Mucosa of descending colon (tissue), 3 donors: ENCODE results near the gene CAPZB. TPM values are rescaled to one million over a fixed set of nuclear protein-coding genes. Genes with fewer than 3 reads are reported as not detected.
"Not testable (repeated sequence)": the region's sequence is repeated elsewhere in the genome, so short reads cannot be mapped to it uniquely, and the experiment has no call there.

Experiments
- ATAC-seq: fragments of 200-7000 bp; cut with Tn5 transposase; one replicate; pipeline ENCODE4 v1.9.1; 2020; ENCODE audit warnings: mild to moderate bottlenecking, moderate library complexity
- DNase-seq, 3 donors: peaks; one replicate each; pipeline ENCODE4 v3.0.0-alpha.2; 2020
- H3K36me3 ChIP-seq: fragments of 200-600 bp; one replicate; pipeline ENCODE4 v1.8.0; 2021; ENCODE audit warnings: low read depth, mild to moderate bottlenecking
- H3K4me1 ChIP-seq: fragments of 200-600 bp; one replicate; pipeline ENCODE4 v1.8.0; 2021; ENCODE audit warnings: low read depth, mild to moderate bottlenecking
- H3K4me3 ChIP-seq: fragments of 200-600 bp; one replicate; pipeline ENCODE4 v1.8.0; 2021; ENCODE audit warnings: mild to moderate bottlenecking
- H3K9me3 ChIP-seq: fragments of 200-600 bp; one replicate; pipeline ENCODE4 v1.8.0; 2021; ENCODE audit warnings: mild to moderate bottlenecking
- intact Hi-C, 2 donors: fragments of 100-400 bp; cut with DNase I in 1 of 2; cut with micrococcal nuclease in 1 of 2; formaldehyde crosslinking; loops; one replicate each; pipeline versions ENCODE4 v1.11.0 to v1.11.1; 2022; cut with DNase I, micrococcal nuclease
- total RNA-seq, 3 donors: library from RNA; stranded (reverse); fragmentation: NEBNext Ultra II Directional in 2 of 3; extraction: Animal tissue kit (Norgen Biotek cat#: 25700) in 2 of 3; gene quantifications; one replicate each; pipeline versions ENCODE4 v1.2.1 to v1.2.4, GENCODE V29; 2021 to 2023
- TF ChIP-seq, protein P1 (sequence below): fragments of 200-600 bp; IDR thresholded peaks from one replicate; pipeline ENCODE4 v1.8.0; 2022; ENCODE audit warnings: antibody characterized with exemption, mild to moderate bottlenecking
- donor health status: DM: no; HTN: no; CAD: no; lungs with moderate emphysema.
- donor health status: DM: no; HTN: no; CAD: no.
- donor health status: DM: no; HTN: yes; CAD: no.

Gene CAPZB
- total RNA-seq, 3 donors from 2014 or later: 346 to 393 (median 381) TPM

- no peaks in the 10 kb centered on the region for H3K36me3 ChIP-seq
- DNase-seq (no peak), ATAC-seq (no peak)
- intact Hi-C loops: no loop called here
- H3K4me3 ChIP-seq: no peak overlapping the region
- no peaks in the 10 kb centered on the region for H3K4me1 ChIP-seq
- TF ChIP-seq, protein P1, sequence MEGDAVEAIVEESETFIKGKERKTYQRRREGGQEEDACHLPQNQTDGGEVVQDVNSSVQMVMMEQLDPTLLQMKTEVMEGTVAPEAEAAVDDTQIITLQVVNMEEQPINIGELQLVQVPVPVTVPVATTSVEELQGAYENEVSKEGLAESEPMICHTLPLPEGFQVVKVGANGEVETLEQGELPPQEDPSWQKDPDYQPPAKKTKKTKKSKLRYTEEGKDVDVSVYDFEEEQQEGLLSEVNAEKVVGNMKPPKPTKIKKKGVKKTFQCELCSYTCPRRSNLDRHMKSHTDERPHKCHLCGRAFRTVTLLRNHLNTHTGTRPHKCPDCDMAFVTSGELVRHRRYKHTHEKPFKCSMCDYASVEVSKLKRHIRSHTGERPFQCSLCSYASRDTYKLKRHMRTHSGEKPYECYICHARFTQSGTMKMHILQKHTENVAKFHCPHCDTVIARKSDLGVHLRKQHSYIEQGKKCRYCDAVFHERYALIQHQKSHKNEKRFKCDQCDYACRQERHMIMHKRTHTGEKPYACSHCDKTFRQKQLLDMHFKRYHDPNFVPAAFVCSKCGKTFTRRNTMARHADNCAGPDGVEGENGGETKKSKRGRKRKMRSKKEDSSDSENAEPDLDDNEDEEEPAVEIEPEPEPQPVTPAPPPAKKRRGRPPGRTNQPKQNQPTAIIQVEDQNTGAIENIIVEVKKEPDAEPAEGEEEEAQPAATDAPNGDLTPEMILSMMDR: no peak
- H3K9me3 ChIP-seq: no peaks in the 10 kb centered on the region
These were observed 29.9 kb upstream of the CAPZB start for GRCh38 chr1:19515201-19515600.

DNA sequence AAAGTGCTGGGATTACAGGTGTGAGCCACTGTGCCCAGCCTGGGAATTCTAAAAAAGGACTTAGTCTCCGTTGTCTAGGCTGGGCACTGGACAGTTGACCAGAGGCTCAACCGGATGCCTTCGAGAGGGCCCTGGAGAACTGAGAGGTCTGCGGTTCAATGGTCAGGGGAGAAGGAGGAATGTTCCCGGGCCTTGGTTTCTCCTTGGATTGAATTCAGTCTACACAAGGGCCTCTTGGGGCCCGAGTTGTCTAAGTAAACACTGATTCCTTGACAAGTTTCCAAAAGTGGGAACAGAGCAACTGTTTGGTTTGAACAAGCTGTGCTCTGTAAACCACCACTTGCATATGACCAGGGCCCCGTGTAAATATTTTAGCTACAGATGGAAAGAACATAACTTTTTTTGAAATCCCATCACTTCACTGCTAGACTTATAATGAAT is 29.1 kb upstream of the CAPZB start:
- intact Hi-C loops: no loop called here
- DNase-seq: peak in 2 of 3 donors; percentile 27 to 31
- no peak overlapping the region for H3K4me3 ChIP-seq
- ATAC-seq: peak; percentile 71
- H3K9me3 ChIP-seq: no peaks in the 10 kb centered on the region
- H3K36me3 ChIP-seq: no peaks in the 10 kb centered on the region
- TF ChIP-seq, protein P1: no peak
- no peaks in the 10 kb centered on the region for H3K4me1 ChIP-seq

DNA sequence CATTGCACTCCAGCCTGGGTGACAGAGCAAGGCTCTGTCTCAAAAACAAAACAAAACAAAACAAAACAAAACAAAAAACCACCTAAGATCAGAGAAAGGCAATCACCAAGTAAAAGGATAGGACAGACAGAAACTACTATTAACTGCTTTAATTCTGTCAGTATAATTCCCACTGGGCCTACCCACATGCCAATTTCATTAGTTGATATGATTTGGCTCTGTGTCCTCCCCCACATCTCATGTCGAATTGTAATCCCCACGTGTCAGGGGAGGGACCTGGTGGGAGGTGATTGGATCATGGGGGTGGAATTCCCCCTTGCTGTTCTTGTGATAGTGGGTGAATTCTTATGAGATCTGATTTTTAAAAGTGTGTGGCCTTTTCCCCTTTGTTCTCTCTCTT is 27.2 kb upstream of the CAPZB start:
- no peaks in the 10 kb centered on the region for H3K36me3 ChIP-seq
- DNase-seq (no peak), ATAC-seq (no peak)
- intact Hi-C loops: no loop called here
- no peaks in the 10 kb centered on the region for H3K9me3 ChIP-seq
- TF ChIP-seq, protein P1: no peak
- no peaks in the 10 kb centered on the region for H3K4me1 ChIP-seq
- no peak overlapping the region for H3K4me3 ChIP-seq

DNA sequence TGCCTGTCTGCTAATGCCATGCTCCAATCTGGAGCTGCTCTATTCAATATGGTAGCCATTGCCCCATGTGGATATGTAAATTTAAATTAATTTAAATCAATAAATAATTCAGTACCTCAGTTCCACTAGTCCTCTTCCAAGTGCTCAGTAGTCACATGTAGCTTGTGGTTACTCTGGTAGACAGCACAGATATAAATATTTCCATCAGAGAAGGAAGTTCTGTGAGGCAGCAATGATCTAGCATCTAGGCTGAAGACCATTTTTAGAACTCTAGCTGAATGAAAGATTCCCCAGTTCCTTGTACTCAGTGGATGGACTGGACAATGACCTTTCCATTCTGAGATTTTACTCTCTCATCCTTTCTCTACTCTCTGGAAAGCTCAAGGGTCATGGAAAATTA is 25.8 kb upstream of the CAPZB start:
- H3K9me3 ChIP-seq: no peaks in the 10 kb centered on the region
- H3K36me3 ChIP-seq: no peaks in the 10 kb centered on the region
- H3K4me3 ChIP-seq: no peak overlapping the region
- no peak for DNase-seq
- H3K4me1 ChIP-seq: no peaks in the 10 kb centered on the region
- ATAC-seq: peak; percentile 37
- intact Hi-C loops: no loop called here
- TF ChIP-seq, protein P1: no peak

- intact Hi-C loops, H3K9me3 ChIP-seq, H3K4me1 ChIP-seq, DNase-seq, ATAC-seq, H3K4me3 ChIP-seq, H3K36me3 ChIP-seq: not testable (repeated sequence)
These were observed 24.3 kb upstream of the CAPZB start for GRCh38 chr1:19509647-19510046.

DNA sequence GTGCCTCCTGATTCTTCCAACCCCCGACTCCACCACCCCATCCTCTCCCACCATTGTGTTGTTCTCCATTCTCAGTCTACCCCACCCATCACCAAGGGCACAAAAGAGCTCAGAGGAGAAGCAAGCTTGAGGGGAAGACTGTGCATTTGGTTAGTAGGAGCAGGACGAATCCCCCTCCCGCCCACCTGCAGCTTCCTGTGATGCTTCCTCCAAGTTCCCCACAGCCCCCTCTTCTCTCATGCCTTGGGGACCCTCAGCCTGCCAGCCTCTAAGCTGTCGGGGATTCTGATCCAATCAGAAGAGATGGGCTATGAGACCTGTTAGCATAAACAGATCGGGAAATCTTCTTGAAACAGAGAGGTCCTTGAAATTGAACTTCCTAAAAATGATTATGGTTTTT is 22.2 kb upstream of the CAPZB start:
- Histone ChIP-seq H3K4me3 (no peak overlapping the region), H3K4me1 (peaks cover 11% of the 10 kb centered on the region), H3K9me3 (no peaks in the 10 kb centered on the region), H3K36me3 (no peaks in the 10 kb centered on the region)
- ATAC-seq: no peak
- intact Hi-C loops: no loop called here
- no peak for DNase-seq
- TF ChIP-seq, protein P1: no peak
